Measurements from ENCODE around the gene NFKB2. TPM values are rescaled to one million over a fixed set of nuclear protein-coding genes. Genes with fewer than 3 reads are reported as not detected.

Gene NFKB2
- total RNA-seq, 1 donor: 37.6 TPM

GRCh38 chr10:102368077-102368476 lies 27.4 kb upstream of the NFKB2 start:
- TF ChIP-seq, protein P1, sequence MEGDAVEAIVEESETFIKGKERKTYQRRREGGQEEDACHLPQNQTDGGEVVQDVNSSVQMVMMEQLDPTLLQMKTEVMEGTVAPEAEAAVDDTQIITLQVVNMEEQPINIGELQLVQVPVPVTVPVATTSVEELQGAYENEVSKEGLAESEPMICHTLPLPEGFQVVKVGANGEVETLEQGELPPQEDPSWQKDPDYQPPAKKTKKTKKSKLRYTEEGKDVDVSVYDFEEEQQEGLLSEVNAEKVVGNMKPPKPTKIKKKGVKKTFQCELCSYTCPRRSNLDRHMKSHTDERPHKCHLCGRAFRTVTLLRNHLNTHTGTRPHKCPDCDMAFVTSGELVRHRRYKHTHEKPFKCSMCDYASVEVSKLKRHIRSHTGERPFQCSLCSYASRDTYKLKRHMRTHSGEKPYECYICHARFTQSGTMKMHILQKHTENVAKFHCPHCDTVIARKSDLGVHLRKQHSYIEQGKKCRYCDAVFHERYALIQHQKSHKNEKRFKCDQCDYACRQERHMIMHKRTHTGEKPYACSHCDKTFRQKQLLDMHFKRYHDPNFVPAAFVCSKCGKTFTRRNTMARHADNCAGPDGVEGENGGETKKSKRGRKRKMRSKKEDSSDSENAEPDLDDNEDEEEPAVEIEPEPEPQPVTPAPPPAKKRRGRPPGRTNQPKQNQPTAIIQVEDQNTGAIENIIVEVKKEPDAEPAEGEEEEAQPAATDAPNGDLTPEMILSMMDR (IDR thresholded peaks at IDR 0.05; ENCODE audit: insufficient read depth, low read depth, low read length): no peak
- no peak for DNase-seq (ENCODE audit: low read depth)

DNA sequence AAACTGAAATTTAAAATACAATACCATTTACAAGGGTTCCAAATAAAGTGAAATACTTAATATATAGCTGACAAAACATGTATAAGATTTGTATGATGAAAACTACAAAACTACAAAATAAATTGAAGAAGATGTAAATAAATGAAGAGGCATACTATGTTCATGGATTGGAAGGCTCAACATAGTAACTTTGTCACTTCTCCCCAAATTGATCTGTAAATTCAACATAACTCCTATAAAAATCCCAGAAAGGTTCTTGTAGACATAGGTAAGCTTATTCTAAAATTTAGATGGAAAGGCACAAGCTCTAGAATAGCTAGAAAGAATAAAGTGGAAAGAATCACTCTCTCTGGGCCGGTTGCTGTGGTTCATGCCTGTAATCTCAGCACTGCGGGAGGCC lies 24.2 kb upstream of the NFKB2 start:
- H3K4me3 ChIP-seq (ENCODE audit: low read depth, low read length): no peak overlapping the region
- TF ChIP-seq, protein P1 (IDR thresholded peaks at IDR 0.05; ENCODE audit: insufficient read depth, low read depth, low read length): no peak
- DNase-seq (ENCODE audit: low read depth): no peak

More at GRCh38 chr10:102368077-102368476, 27.4 kb upstream of the NFKB2 start:
- no peak overlapping the region for H3K4me3 ChIP-seq (ENCODE audit: low read depth, low read length)

GRCh38 chr10:102375250-102375649 lies 20.3 kb upstream of the NFKB2 start:
- no peak for DNase-seq (ENCODE audit: low read depth)
- TF ChIP-seq, protein P1 (IDR thresholded peaks at IDR 0.05; ENCODE audit: insufficient read depth, low read depth, low read length): peak; percentile 18
- H3K4me3 ChIP-seq (ENCODE audit: low read depth, low read length): no peak overlapping the region

DNA sequence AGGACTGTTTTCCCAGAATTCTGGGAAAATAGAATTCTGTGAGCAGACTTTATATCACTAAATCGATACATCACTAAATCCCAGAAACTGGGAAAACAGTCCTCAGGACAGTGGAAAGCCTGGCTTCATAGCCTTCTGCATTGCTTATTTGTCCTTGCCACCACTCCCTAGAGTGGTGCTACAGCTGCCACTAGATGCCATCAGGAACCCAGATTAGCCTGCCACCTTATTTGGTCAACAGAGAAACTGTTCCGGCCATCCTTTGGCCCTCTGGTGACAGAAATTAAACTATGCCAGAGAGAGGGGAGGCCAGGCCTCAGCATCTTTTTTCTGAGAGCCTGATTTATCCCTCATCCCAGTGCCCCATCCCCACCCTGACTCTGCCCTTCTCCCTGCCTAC lies 19.6 kb upstream of the NFKB2 start:
- TF ChIP-seq, protein P1 (IDR thresholded peaks at IDR 0.05; ENCODE audit: insufficient read depth, low read depth, low read length): no peak
- no peak overlapping the region for H3K4me3 ChIP-seq (ENCODE audit: low read depth, low read length)
- DNase-seq (ENCODE audit: low read depth): no peak

GRCh38 chr10:102376901-102377300 lies 18.6 kb upstream of the NFKB2 start:
- H3K4me3 ChIP-seq (ENCODE audit: low read depth, low read length): no peak overlapping the region
- TF ChIP-seq, protein P1 (IDR thresholded peaks at IDR 0.05; ENCODE audit: insufficient read depth, low read depth, low read length): no peak
- DNase-seq (ENCODE audit: low read depth): no peak

DNA sequence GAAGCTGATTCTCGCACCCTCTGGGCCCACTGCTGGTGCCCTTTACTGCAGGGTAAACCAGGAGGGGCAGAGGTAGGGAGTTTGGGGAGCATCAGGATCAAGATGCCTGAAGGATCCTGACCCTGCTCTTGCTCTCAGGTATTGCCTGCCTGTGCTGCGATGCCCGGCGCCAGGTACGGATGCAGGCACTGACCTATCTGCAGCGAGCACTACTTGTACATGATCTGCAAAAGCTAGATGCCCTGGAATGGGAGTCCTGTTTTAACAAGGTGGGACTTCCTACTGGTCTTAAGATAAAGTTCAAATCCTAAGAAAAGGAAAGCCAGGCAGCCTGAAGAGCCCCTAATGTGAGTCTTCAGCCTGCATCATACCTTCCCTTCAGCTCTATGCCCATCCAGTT lies 16.1 kb upstream of the NFKB2 start:
- no peak for DNase-seq (ENCODE audit: low read depth)
- H3K4me3 ChIP-seq (ENCODE audit: low read depth, low read length): no peak overlapping the region
- TF ChIP-seq, protein P1 (IDR thresholded peaks at IDR 0.05; ENCODE audit: insufficient read depth, low read depth, low read length): no peak

DNA sequence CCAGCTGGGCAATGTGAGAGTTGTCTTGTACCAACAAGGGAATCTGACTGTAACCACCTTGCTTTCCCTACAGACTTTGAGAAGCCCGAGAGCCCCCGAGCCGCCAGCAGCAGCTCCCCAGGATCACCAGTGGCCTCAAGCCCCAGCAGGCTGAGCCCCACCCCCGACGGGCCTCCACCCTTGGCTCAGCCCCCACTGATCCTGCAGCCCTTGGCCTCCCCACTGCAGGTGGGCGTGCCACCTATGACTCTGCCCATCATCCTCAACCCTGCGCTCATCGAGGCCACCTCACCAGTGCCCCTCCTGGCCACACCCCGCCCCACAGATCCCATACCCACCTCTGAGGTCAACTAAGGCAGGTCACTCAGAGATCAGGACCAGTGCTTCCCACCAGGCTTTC lies 13.5 kb upstream of the NFKB2 start:
- TF ChIP-seq, protein P1 (IDR thresholded peaks at IDR 0.05; ENCODE audit: insufficient read depth, low read depth, low read length): no peak
- H3K4me3 ChIP-seq (ENCODE audit: low read depth, low read length): no peak overlapping the region
- no peak for DNase-seq (ENCODE audit: low read depth)
